ENCODE results near the gene DCAF8. TPM values are rescaled to one million over a fixed set of nuclear protein-coding genes. Genes with fewer than 3 reads are reported as not detected.

DCAF8 gene
- total RNA-seq = 276 to 299 TPM (median 287 TPM) in 3 replicates

GRCh38 chr1:160261893-160262794, at the start of gene DCAF8:
Gene DCAF8, minus strand, starts transcription at chr1:160262549. Its CDS starts 18,541 bp downstream, at chr1:160244008.
- Mint-ChIP-seq H3K36me3 (peaks cover 5% of the 10 kb centered on the region), H3K9me3 (no peaks in the 10 kb centered on the region), H3K4me1 (peaks cover 46% of the 10 kb centered on the region), H3K4me3 (peak within 1 kb of the TSS; percentile 99), H3K27ac (peak within 1 kb of the TSS; percentile 100), H3K27me3 (ENCODE audit: low read depth) (peaks cover 18% of the 10 kb centered on the region)
- no peak for TF ChIP-seq CTCF (IDR thresholded peaks at IDR 0.05; ENCODE audit: unreplicated experiment)
- DNase-seq (ENCODE audit: low spot score in 2 of 2, unreplicated experiment in 2 of 2) = peak; percentile 96 to 98

GRCh38 chr1:160309571-160309970, 47.2 kb upstream of the DCAF8 start:
- peaks cover 52% of the 10 kb centered on the region for H3K36me3 Mint-ChIP-seq

GRCh38 chr1:160309185-160309557, 46.8 kb upstream of the DCAF8 start:
- H3K4me3 Mint-ChIP-seq = no peak overlapping the region
- H3K27ac Mint-ChIP-seq = no peak overlapping the region
- H3K9me3 Mint-ChIP-seq = no peaks in the 10 kb centered on the region
- peaks cover 51% of the 10 kb centered on the region for H3K36me3 Mint-ChIP-seq
- no peak for TF ChIP-seq CTCF (IDR thresholded peaks at IDR 0.05; ENCODE audit: unreplicated experiment)
- no peak for DNase-seq (ENCODE audit: low spot score in 2 of 2, unreplicated experiment in 2 of 2)
- H3K27me3 Mint-ChIP-seq (ENCODE audit: low read depth) = no peaks in the 10 kb centered on the region
- no peaks in the 10 kb centered on the region for H3K4me1 Mint-ChIP-seq

More at GRCh38 chr1:160309571-160309970, 47.2 kb upstream of the DCAF8 start:
- Mint-ChIP-seq H3K9me3 (no peaks in the 10 kb centered on the region), H3K27ac (no peak overlapping the region), H3K27me3 (ENCODE audit: low read depth) (no peaks in the 10 kb centered on the region), H3K4me3 (no peak overlapping the region), H3K4me1 (no peaks in the 10 kb centered on the region)
- DNase-seq (ENCODE audit: low spot score in 2 of 2, unreplicated experiment in 2 of 2) = no peak
- TF ChIP-seq CTCF (IDR thresholded peaks at IDR 0.05; ENCODE audit: unreplicated experiment) = no peak

GRCh38 chr1:160308451-160309184, 46.3 kb upstream of the DCAF8 start:
- H3K27me3 Mint-ChIP-seq (ENCODE audit: low read depth) = no peaks in the 10 kb centered on the region
- DNase-seq (ENCODE audit: low spot score in 2 of 2, unreplicated experiment in 2 of 2) = no peak
- no peaks in the 10 kb centered on the region for H3K4me1 Mint-ChIP-seq
- no peak overlapping the region for H3K4me3 Mint-ChIP-seq
- TF ChIP-seq CTCF (IDR thresholded peaks at IDR 0.05; ENCODE audit: unreplicated experiment) = no peak
- H3K36me3 Mint-ChIP-seq = peaks cover 50% of the 10 kb centered on the region
- no peaks in the 10 kb centered on the region for H3K9me3 Mint-ChIP-seq
- no peak overlapping the region for H3K27ac Mint-ChIP-seq

- Mint-ChIP-seq H3K27ac (no peak overlapping the region), H3K4me3 (no peak overlapping the region), H3K4me1 (no peaks in the 10 kb centered on the region), H3K27me3 (ENCODE audit: low read depth) (no peaks in the 10 kb centered on the region), H3K36me3 (peaks cover 48% of the 10 kb centered on the region), H3K9me3 (no peaks in the 10 kb centered on the region)
- TF ChIP-seq CTCF (IDR thresholded peaks at IDR 0.05; ENCODE audit: unreplicated experiment) = no peak
- no peak for DNase-seq (ENCODE audit: low spot score in 2 of 2, unreplicated experiment in 2 of 2)
Observed at GRCh38 chr1:160307118-160307791, 44.9 kb upstream of the DCAF8 start.

Measured in mesothelial cell of epicardium (in vitro differentiated cells).